IPS-18c (cell line): ENCODE data around the gene WSB1.

ENCODE experiments used
- H3K4me3 ChIP-seq: 2 replicates; pipeline ENCODE4 v1.7.0; 2013; ENCODE audit warnings: low read depth, mild to moderate bottlenecking, low read length, moderate library complexity; ENCODE audit not compliant: insufficient read depth
- H3K9me3 ChIP-seq: one replicate; pipeline ENCODE4 v1.6.1; 2013; ENCODE audit warnings: mild to moderate bottlenecking, low read length, moderate library complexity; ENCODE audit not compliant: control insufficient read depth, insufficient read depth

Gene WSB1

GRCh38 chr17:27343294-27343693 is 49.4 kb downstream of the WSB1 start:
- H3K9me3 ChIP-seq: no peaks in the 10 kb centered on the region
- no peak overlapping the region for H3K4me3 ChIP-seq

- Histone ChIP-seq H3K9me3 (no peaks in the 10 kb centered on the region), H3K4me3 (no peak overlapping the region)
Observed at GRCh38 chr17:27343977-27344607, 50.2 kb downstream of the WSB1 start.

- H3K9me3 ChIP-seq: no peaks in the 10 kb centered on the region
- peak overlapping the region; percentile 51; the same call in 1 of the 2 replicates for H3K4me3 ChIP-seq
Observed at GRCh38 chr17:27345141-27345904, 51.4 kb downstream of the WSB1 start.

GRCh38 chr17:27346228-27346899 is 52.5 kb downstream of the WSB1 start:
- H3K4me3 ChIP-seq: no peak overlapping the region; the same call in 1 of the 2 replicates
- H3K9me3 ChIP-seq: no peaks in the 10 kb centered on the region

GRCh38 chr17:27348196-27348595 is 54.3 kb downstream of the WSB1 start:
- no peak overlapping the region for H3K4me3 ChIP-seq
- H3K9me3 ChIP-seq: no peaks in the 10 kb centered on the region

- Histone ChIP-seq H3K9me3 (no peaks in the 10 kb centered on the region), H3K4me3 (peak overlapping the region; percentile 46)
Observed at GRCh38 chr17:27349540-27350021, 55.7 kb downstream of the WSB1 start.

GRCh38 chr17:27351759-27352158 is 57.8 kb downstream of the WSB1 start:
- Histone ChIP-seq H3K9me3 (no peaks in the 10 kb centered on the region), H3K4me3 (no peak overlapping the region)

GRCh38 chr17:27352448-27353032 is 58.6 kb downstream of the WSB1 start:
- Histone ChIP-seq H3K9me3 (no peaks in the 10 kb centered on the region), H3K4me3 (peak overlapping the region; percentile 84)

GRCh38 chr17:27353033-27353460 is 59.1 kb downstream of the WSB1 start:
- Histone ChIP-seq H3K9me3 (no peaks in the 10 kb centered on the region), H3K4me3 (peak overlapping the region; percentile 84)

GRCh38 chr17:27353461-27354050 is 59.6 kb downstream of the WSB1 start:
- H3K4me3 ChIP-seq: peak overlapping the region; percentile 84
- no peaks in the 10 kb centered on the region for H3K9me3 ChIP-seq

- peak overlapping the region; percentile 84; the same call in 1 of the 2 replicates for H3K4me3 ChIP-seq
- H3K9me3 ChIP-seq: no peaks in the 10 kb centered on the region
Observed at GRCh38 chr17:27354051-27354490, 60.2 kb downstream of the WSB1 start.

- no peaks in the 10 kb centered on the region for H3K9me3 ChIP-seq
- H3K4me3 ChIP-seq: no peak overlapping the region
Observed at GRCh38 chr17:27354491-27355081, 60.7 kb downstream of the WSB1 start.

- Histone ChIP-seq H3K9me3 (no peaks in the 10 kb centered on the region), H3K4me3 (no peak overlapping the region)
Observed at GRCh38 chr17:27355419-27355818, 61.5 kb downstream of the WSB1 start.

- H3K9me3 ChIP-seq: no peaks in the 10 kb centered on the region
Observed at GRCh38 chr17:27356091-27356705, 62.3 kb downstream of the WSB1 start.

GRCh38 chr17:27357236-27357635 is 63.3 kb downstream of the WSB1 start:
- H3K9me3 ChIP-seq: no peaks in the 10 kb centered on the region
- H3K4me3 ChIP-seq: no peak overlapping the region

More at GRCh38 chr17:27356091-27356705, 62.3 kb downstream of the WSB1 start:
- H3K4me3 ChIP-seq: no peak overlapping the region

- Histone ChIP-seq H3K9me3 (no peaks in the 10 kb centered on the region), H3K4me3 (no peak overlapping the region)
Observed at GRCh38 chr17:27360507-27360906, 66.6 kb downstream of the WSB1 start.
